K562 (cell line): ENCODE results near the gene SERINC5. TPM values are rescaled to one million over a fixed set of nuclear protein-coding genes. Genes with fewer than 3 reads are reported as not detected.
A peak's percentile ranks its signal among the peaks of the same experiment; 100 is the strongest.

Experiments
- CC2D1A ChIP-seq: fragments of 450-650 bp; IDR thresholded peaks from 2 replicates; pipeline ENCODE4 v1.6.1; 2017; ENCODE audit warnings: mild to moderate bottlenecking
- HMG20B ChIP-seq: fragments of 250-450 bp; sonication (Bioruptor Pico); IDR thresholded peaks from 2 replicates; pipeline ENCODE4 v1.5.0; 2021; ENCODE audit warnings: mild to moderate bottlenecking
- IFI16 ChIP-seq: fragments of 250-450 bp; sonication (Bioruptor Pico); IDR thresholded peaks from 2 replicates; pipeline ENCODE4 v2.1.2; 2022; ENCODE audit warnings: mild to moderate bottlenecking, inconsistent platforms
- MTA3 ChIP-seq: fragments of 450-650 bp; formaldehyde crosslinking; IDR thresholded peaks from 2 replicates; pipeline ENCODE4 v1.6.1; 2017; ENCODE audit warnings: mild to moderate bottlenecking, borderline replicate concordance
- MTF1 ChIP-seq: fragments of 250-450 bp; sonication (Bioruptor Pico); IDR thresholded peaks from 2 replicates; pipeline ENCODE4 v1.9.0; 2021; ENCODE audit warnings: moderate library complexity, mild to moderate bottlenecking, inconsistent platforms, borderline replicate concordance
- STAT5B ChIP-seq: fragments of 250-450 bp; sonication (Bioruptor Pico); IDR thresholded peaks from 2 replicates; pipeline ENCODE4 v1.8.0; 2021; ENCODE audit warnings: mild to moderate bottlenecking, inconsistent platforms
- TCF3 ChIP-seq: sonication (generic); formaldehyde crosslinking; IDR thresholded peaks from 2 replicates; pipeline ENCODE4 v1.4.0; 2020; ENCODE audit warnings: mild to moderate bottlenecking, missing genetic modification reagents
- ZNF184 ChIP-seq: sonication (generic); formaldehyde crosslinking; IDR thresholded peaks from 2 replicates; pipeline ENCODE4 v1.5.0; 2020; ENCODE audit warnings: missing genetic modification reagents
- ZNF311 ChIP-seq: fragments of 250-450 bp; sonication (Bioruptor Pico); IDR thresholded peaks from 2 replicates; pipeline ENCODE4 v1.4.0; 2020; ENCODE audit warnings: mild to moderate bottlenecking, moderate library complexity
- ZNF76 ChIP-seq: fragments of 250-450 bp; sonication (Bioruptor Pico); IDR thresholded peaks from 2 replicates; pipeline ENCODE4 v1.4.0; 2020; ENCODE audit warnings: mild to moderate bottlenecking, moderate library complexity, borderline replicate concordance
- polyA plus RNA-seq, 8 experiments: library from polyadenylated mRNA; depleted of rRNA in 4 of 8; stranded (reverse) in 5 of 8; unstranded in 3 of 8; fragments of >200 nt; fragmentation: Nextera tagmentation in 2 of 8; fragmentation: Illumina TruSeq in 1 of 8; extraction: Ambion mirVana in 2 of 8; extraction: Trizol in 1 of 8; gene quantifications; 2 replicates each; pipeline versions ENCODE4 v1.2.1 to v1.2.3, GENCODE V29; 2011 to 2014; ENCODE audit warnings: inconsistent platforms in 1 of 8, missing spikeins in 1 of 8
- total RNA-seq, 7 experiments: library from RNA; depleted of rRNA in 6 of 7; stranded (reverse); fragments of >200 nt in 6 of 7; fragmentation: Illumina TruSeq in 2 of 7; extraction: Trizol in 2 of 7; gene quantifications; 2 replicates each; pipeline versions ENCODE4 v1.2.1 to v1.2.3, GENCODE V29; 2011 to 2021; ENCODE audit warnings: low replicate concordance in 1 of 7
- TF ChIP-seq, protein P1 (sequence below), 2 experiments: fragments of 450-650 bp in 1 of 2; IDR thresholded peaks; 2 replicates each; pipeline ENCODE4 v1.6.1; 2011 to 2017; ENCODE audit warnings: low read depth in 2 of 2, antibody characterized with exemption in 1 of 2, borderline replicate concordance in 1 of 2, low read length in 1 of 2, mild to moderate bottlenecking in 1 of 2, mixed read lengths in 1 of 2; ENCODE audit not compliant: control insufficient read depth in 1 of 2
- TF ChIP-seq, protein P2 (sequence below): fragments of 450-650 bp; IDR thresholded peaks from 2 replicates; pipeline ENCODE4 v1.6.1; 2016; ENCODE audit warnings: low read depth, mild to moderate bottlenecking, moderate library complexity
- TF ChIP-seq, protein P3 (sequence below), 2 experiments: fragments of 450-650 bp; IDR thresholded peaks; 2 replicates each; pipeline ENCODE4 v1.6.1; 2018; ENCODE audit warnings: mild to moderate bottlenecking in 2 of 2, low read depth in 1 of 2; ENCODE audit not compliant: partially characterized antibody in 2 of 2
- TF ChIP-seq, protein P4 (sequence below): fragments of 250-450 bp; sonication (Bioruptor Pico); IDR thresholded peaks from 2 replicates; pipeline ENCODE4 v1.5.0; 2021
- TF ChIP-seq, protein P5 (sequence below): fragments of 250-450 bp; sonication (Bioruptor Pico); IDR thresholded peaks from 2 replicates; pipeline ENCODE4 v1.9.0; 2021; ENCODE audit warnings: mild to moderate bottlenecking, inconsistent platforms

Gene SERINC5
- total and polyA plus RNA-seq, 9 of the 15 experiments (the other 6 are each of a cell fraction or from before 2014, with no cell fraction given) = 1.4 to 7.9 (median 3.7) TPM

DNA sequence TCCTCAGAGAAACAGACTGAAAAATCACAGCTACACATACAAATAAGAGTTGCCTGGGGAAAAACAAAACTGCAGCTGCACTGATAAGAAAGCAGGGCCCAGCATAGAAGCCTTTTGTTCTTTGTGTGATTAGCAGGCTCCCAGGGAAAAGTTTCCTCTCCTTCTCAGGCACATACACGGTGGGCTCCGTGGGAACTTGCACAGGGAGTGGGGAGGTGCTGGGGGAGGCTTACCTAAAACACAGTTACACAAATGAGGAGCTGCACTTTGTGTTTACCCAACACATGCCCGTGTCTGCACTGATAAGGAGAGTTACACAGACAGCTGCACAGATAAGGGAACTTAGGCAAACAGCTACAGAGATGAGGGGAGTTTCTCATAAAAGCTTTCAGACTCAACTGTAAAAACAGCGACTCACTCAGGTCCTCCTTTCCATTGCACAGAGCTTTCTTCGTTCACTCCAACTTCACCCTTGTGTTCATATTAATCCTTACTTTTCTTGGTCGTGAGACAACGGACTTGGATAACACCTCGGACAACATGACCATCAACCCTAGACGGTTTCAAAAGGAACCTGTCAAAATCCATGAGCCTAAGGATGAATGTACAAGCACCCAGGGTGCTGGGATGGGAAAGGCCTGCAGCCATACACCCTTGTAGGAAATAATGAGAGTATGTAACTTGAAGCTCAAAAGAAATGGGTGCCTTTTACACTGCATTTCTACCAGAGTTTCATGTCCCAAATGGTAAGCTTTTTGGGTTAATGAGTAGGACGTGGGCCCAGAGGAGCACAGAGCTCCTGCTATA is 50.8 kb downstream of the SERINC5 start (continued):
- TF ChIP-seq, protein P1, sequence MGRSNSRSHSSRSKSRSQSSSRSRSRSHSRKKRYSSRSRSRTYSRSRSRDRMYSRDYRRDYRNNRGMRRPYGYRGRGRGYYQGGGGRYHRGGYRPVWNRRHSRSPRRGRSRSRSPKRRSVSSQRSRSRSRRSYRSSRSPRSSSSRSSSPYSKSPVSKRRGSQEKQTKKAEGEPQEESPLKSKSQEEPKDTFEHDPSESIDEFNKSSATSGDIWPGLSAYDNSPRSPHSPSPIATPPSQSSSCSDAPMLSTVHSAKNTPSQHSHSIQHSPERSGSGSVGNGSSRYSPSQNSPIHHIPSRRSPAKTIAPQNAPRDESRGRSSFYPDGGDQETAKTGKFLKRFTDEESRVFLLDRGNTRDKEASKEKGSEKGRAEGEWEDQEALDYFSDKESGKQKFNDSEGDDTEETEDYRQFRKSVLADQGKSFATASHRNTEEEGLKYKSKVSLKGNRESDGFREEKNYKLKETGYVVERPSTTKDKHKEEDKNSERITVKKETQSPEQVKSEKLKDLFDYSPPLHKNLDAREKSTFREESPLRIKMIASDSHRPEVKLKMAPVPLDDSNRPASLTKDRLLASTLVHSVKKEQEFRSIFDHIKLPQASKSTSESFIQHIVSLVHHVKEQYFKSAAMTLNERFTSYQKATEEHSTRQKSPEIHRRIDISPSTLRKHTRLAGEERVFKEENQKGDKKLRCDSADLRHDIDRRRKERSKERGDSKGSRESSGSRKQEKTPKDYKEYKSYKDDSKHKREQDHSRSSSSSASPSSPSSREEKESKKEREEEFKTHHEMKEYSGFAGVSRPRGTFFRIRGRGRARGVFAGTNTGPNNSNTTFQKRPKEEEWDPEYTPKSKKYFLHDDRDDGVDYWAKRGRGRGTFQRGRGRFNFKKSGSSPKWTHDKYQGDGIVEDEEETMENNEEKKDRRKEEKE (IDR thresholded peaks at IDR 0.05; ENCODE audit: borderline replicate concordance in 1 of 2, control insufficient read depth in 1 of 2, low read depth in 2 of 2, low read length in 1 of 2) = no peak
- TF ChIP-seq MTF1 (CRISPR knock-in tag) (no peak), CC2D1A (peak; percentile 93), STAT5B (CRISPR knock-in tag) (no peak), ZNF184 (no peak), MTA3 (peak; percentile 94; the same call in 1 of the 2 replicates), IFI16 (no peak), HMG20B (CRISPR knock-in tag) (no peak), ZNF311 (no peak; the same call in 1 of the 2 replicates), ZNF76 (CRISPR knock-in tag) (no peak), TCF3 (CRISPR knock-in tag) (peak; percentile 97)
- TF ChIP-seq, protein P2, sequence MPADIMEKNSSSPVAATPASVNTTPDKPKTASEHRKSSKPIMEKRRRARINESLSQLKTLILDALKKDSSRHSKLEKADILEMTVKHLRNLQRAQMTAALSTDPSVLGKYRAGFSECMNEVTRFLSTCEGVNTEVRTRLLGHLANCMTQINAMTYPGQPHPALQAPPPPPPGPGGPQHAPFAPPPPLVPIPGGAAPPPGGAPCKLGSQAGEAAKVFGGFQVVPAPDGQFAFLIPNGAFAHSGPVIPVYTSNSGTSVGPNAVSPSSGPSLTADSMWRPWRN = peak; percentile 92
- TF ChIP-seq, protein P3, sequence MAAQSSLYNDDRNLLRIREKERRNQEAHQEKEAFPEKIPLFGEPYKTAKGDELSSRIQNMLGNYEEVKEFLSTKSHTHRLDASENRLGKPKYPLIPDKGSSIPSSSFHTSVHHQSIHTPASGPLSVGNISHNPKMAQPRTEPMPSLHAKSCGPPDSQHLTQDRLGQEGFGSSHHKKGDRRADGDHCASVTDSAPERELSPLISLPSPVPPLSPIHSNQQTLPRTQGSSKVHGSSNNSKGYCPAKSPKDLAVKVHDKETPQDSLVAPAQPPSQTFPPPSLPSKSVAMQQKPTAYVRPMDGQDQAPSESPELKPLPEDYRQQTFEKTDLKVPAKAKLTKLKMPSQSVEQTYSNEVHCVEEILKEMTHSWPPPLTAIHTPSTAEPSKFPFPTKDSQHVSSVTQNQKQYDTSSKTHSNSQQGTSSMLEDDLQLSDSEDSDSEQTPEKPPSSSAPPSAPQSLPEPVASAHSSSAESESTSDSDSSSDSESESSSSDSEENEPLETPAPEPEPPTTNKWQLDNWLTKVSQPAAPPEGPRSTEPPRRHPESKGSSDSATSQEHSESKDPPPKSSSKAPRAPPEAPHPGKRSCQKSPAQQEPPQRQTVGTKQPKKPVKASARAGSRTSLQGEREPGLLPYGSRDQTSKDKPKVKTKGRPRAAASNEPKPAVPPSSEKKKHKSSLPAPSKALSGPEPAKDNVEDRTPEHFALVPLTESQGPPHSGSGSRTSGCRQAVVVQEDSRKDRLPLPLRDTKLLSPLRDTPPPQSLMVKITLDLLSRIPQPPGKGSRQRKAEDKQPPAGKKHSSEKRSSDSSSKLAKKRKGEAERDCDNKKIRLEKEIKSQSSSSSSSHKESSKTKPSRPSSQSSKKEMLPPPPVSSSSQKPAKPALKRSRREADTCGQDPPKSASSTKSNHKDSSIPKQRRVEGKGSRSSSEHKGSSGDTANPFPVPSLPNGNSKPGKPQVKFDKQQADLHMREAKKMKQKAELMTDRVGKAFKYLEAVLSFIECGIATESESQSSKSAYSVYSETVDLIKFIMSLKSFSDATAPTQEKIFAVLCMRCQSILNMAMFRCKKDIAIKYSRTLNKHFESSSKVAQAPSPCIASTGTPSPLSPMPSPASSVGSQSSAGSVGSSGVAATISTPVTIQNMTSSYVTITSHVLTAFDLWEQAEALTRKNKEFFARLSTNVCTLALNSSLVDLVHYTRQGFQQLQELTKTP (IDR thresholded peaks at IDR 0.05; ENCODE audit: low read depth in 1 of 2, partially characterized antibody in 2 of 2) = peak; percentile 52 to 88
- TF ChIP-seq, protein P4, sequence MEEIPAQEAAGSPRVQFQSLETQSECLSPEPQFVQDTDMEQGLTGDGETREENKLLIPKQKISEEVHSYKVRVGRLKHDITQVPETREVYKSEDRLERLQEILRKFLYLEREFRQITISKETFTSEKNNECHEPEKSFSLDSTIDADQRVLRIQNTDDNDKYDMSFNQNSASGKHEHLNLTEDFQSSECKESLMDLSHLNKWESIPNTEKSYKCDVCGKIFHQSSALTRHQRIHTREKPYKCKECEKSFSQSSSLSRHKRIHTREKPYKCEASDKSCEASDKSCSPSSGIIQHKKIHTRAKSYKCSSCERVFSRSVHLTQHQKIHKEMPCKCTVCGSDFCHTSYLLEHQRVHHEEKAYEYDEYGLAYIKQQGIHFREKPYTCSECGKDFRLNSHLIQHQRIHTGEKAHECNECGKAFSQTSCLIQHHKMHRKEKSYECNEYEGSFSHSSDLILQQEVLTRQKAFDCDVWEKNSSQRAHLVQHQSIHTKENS (CRISPR knock-in tag) = no peak
- TF ChIP-seq, protein P5, sequence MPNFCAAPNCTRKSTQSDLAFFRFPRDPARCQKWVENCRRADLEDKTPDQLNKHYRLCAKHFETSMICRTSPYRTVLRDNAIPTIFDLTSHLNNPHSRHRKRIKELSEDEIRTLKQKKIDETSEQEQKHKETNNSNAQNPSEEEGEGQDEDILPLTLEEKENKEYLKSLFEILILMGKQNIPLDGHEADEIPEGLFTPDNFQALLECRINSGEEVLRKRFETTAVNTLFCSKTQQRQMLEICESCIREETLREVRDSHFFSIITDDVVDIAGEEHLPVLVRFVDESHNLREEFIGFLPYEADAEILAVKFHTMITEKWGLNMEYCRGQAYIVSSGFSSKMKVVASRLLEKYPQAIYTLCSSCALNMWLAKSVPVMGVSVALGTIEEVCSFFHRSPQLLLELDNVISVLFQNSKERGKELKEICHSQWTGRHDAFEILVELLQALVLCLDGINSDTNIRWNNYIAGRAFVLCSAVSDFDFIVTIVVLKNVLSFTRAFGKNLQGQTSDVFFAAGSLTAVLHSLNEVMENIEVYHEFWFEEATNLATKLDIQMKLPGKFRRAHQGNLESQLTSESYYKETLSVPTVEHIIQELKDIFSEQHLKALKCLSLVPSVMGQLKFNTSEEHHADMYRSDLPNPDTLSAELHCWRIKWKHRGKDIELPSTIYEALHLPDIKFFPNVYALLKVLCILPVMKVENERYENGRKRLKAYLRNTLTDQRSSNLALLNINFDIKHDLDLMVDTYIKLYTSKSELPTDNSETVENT (CRISPR knock-in tag) = no peak
